CD4-positive, alpha-beta T cell treated with Interleukin-1 beta for 1 hour (primary cell): ENCODE measurements around the gene ITGBL1.

ENCODE experiments used
- DNase-seq, 2 donors: peaks; one replicate each; pipeline ENCODE4 v3.0.0-alpha.2; 2020 to 2022

The ITGBL1 gene, protein sequence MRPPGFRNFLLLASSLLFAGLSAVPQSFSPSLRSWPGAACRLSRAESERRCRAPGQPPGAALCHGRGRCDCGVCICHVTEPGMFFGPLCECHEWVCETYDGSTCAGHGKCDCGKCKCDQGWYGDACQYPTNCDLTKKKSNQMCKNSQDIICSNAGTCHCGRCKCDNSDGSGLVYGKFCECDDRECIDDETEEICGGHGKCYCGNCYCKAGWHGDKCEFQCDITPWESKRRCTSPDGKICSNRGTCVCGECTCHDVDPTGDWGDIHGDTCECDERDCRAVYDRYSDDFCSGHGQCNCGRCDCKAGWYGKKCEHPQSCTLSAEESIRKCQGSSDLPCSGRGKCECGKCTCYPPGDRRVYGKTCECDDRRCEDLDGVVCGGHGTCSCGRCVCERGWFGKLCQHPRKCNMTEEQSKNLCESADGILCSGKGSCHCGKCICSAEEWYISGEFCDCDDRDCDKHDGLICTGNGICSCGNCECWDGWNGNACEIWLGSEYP

DNA sequence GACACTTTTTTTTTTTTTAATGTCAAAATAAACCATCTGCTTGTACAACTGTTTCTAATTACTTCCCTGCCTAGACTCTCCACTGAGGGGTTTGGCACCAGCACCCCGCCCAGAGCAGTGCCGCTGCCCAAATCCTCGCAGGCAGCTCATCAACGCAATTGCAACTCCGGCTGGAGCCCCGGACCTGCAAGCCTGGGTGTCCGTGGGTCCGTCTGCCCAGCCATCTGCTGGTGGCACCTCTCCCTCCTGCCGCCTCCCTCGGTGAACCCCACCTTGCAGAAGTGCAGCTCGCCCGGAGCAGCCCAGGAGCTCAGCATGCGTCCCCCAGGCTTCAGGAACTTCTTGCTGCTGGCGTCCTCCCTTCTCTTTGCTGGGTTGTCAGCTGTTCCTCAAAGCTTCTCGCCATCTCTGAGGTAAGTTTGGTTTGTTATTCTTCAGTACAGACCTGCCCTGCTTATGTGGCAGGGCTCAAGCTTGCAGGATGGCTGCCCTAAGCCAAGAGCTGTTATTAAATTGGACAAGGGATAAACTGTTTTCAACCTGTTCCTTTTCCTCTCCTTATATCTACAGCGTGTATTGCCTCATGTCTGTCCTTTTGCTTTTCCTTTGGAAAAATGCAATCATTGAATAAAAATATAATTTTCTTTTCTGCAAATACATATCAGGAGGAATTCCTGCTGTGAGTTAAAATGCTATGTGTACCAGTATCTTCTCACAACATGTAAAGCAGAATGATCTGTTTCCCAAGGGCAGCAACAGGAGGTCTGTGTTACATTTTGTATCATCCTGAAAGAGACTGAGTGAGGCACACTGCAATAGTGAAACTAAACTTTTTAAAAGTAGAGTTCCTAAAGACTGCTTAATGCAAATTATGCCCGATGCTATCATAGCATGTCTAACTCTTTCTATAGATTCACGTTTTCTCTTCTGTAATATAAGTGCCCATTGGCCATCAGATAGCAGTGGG lies at the start of gene ITGBL1:
TSS of gene ITGBL1 (plus strand) at position 157 of the 967 bp plus-strand sequence. CDS start at position 316, 159 bp downstream.
- DNase-seq, result no peak

DNA sequence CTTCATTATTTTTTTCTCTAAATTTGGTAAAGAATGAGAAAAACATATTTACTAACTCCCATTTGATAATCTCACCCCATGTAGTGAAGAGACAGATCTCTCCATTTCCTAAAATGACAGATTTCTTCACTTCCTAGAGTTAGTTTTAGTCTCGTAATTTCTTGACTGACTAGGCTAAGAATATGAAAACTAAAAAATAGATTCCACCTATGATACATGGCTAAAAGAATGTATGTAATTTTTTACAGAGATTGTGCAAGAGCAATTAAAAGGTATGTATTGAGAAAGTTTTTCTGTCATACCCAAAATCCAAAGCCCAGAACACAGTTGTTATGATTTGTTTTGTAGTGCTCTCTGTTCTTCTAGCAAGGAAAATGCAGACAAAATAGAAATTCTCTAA lies 45.7 kb upstream of the ITGBL1 start:
- DNase-seq, result no peak

DNA sequence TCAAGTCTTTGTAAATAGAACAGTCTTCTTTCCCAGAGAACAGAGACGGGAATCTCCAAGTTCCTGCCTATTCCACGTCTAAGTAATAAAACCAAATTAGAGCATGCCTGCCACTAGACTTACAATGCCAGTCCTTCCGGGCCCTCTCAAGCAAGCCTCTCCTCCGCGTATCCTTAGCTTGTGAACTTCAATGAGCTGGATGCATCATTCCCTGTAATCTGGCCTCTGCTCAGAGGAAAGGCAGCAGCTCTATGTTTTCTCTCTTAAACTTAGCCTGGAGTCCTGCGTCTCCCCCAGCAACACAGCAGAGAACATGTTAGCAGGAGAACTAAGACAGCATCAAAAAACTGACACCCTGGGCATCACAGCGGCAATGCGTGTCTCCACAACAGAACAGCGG lies 44.3 kb upstream of the ITGBL1 start:
- no peak for DNase-seq

DNA sequence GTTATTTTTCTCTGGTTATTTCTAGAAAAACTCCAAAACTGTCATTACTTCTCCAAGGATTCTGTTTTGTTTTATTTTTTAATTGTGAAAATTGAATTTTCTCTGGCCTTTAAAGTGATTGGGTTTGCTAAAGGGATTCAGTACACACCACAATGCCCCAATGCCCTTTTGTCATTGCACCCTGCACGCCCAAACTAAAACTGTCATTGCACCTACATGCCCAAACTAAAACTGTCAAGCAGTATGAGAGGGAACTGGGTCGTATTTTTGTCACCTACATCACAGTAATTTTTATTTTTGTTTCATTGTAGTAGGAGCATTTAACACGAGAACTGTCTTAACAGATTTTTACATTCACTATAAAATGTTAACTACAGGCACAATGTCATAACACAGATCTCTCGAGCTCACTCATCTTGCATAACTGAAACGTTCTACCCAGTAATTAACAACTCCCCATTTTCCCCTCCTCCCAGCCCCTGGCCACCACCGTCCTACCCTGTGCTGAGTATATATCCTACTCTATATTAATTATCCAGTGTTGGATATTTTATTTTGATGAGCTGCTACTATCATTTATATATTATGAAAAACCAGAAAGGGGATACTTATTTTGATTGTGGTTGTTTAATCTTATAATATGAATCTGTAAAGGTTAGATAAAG lies 43.4 kb upstream of the ITGBL1 start:
- DNase-seq, result no peak

DNA sequence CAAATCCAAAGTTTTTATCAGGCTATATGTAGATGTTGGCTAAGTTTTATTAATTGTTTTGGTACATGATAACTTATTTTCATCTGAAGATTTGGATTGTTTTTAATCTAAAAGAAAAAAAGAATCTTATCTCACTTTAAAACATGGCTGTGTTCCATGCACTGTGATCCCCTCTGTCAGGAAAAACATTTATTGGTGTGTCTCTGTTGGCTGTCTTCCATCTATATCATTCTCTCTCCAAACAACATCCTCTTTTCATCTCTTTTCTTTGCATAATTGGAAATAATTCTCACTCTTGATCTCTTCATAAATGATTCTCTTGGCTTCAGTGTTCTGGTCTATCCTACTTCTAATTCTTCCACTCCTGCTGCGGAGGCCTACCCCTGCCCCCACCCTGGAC lies 40.4 kb upstream of the ITGBL1 start:
- no peak for DNase-seq

DNA sequence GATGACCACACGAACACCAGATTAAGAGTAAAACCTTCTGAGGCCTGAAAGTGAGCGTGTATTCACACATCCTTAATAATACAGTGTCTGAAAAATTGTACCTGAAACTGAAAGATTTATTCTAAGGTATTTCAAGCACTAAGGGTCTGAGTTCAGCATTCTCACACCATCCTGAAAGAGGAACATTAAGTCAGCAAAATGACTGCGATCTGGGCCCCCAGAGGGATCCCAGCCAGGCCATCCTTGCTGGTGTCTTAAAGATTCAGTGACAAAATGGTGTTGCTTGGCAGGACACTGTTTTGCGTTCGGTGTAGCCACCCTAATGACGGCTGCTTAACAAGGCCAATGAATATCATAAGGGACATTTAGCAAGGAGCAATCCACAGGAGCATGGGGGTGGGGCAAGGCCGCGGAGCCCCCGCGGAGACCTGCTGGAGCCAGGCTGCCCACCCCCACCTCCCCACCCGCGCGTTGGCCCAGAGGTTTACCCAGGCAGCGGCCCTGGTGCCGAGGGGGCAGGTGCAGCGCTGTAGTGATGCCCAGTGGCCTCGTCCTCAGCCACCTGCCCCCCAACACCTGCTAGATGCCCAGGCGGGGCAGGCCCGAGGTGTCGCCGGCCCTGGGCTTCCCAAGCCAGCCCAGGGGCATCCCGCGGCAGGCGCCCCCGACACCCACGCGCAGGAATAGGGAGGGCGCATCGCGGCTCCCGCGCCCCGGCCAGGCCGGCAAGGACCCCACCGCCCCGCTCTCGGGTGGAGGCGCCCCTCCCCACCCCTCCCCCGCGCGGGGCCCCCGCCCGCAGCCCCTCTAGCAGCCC lies 36.9 kb upstream of the ITGBL1 start:
- no peak for DNase-seq

DNA sequence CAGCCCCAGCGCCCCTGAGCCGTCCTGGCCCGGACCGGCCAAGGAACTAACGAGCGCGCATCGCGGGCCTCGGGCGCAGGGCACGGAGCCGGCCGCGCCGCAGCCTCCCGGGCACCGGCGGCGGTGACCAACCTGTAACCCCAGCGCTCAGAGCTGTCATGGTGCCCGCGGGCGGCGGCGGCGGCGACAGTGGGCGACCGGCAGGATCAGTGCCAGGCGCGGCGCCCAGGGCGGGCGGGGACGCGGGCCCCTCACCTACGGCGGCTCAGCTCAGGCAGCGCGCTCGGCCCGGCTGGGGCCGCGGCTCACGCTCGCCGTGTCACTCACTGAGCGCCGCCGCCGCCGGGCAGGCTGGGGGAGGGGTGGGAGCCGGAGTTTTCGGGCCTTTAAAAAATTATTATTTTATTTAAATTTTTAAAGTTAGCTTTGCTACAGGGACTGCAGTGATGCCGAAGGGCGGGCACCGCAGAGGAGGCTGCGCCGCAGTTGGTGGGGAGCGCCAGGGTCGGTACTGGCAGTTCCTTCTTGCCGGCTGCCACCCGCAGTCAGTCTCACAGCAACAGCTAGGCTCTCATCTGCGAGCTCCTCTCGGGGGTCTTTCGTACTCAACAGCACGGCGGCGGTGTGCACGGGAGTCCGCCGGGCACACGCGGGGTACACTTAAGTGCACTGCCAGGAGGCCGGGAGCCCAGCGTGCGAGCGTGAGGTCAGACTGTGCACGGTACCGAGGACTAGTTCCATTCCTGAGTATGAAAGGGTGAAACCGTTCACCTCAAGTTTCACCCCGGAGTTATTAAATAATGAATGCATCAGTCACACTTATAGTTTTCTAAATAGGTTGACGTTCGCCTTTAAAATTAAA lies 36.1 kb upstream of the ITGBL1 start, which contains the start of gene NALCN:
TSS of gene NALCN (minus strand) at position 328 of the 862 bp plus-strand sequence. CDS start 17,382 bp downstream, outside the sequence.
- DNase-seq, result no peak

DNA sequence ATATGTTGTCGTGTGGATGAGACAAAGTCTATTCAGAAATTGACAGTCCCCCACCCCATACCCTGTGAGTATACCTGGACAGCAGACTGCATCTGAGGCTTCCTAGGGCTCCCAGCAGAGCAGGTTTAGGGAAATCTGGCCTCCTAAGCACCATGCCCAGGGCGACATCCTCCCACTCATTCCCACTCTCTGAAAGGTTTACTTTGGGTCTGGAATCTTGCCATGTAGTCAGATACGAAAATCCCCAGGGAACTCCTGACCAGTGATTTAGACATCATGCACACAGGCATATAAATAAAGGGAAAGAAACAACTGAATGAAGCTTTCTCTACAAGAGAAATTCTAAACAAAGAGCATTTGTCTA lies 35.5 kb upstream of the ITGBL1 start:
- DNase-seq, result no peak

DNA sequence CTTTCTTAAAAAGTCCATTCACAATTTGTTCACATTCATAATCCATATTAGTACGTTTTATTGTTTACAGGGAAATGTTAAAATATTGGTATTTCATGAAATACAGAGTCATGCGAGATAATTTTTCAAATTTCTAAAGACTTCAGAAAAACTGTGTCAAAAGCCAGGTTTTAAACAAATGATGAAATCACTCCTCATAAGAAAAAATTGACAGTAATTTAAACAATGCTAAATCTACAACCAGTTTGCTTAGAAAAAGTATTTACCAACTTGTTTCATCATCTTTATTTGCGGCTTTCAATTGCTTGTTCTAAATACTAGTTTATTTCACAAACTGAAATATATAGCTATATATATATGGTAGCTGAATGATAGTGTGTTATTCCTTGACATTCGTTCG lies 35.0 kb upstream of the ITGBL1 start:
- no peak for DNase-seq

DNA sequence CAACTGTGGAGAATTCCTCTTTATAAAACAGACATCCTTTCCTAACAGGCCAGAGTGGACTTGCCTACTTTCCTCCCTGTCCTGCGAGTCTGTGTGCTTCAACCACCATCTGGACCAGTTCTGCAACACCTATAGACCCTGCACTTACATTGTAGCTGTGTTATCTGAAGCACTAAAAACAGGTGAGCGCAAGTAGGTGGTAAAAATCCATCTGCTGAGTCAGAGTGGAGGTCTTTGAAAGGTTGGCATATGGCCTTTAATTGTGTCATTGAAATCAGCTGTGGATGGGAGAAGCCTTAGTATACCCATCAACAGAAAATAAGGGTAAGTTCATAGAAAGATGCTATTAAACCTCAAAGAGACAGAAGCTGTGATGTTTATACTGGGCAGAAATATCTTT lies 28.6 kb upstream of the ITGBL1 start:
- DNase-seq, result no peak

DNA sequence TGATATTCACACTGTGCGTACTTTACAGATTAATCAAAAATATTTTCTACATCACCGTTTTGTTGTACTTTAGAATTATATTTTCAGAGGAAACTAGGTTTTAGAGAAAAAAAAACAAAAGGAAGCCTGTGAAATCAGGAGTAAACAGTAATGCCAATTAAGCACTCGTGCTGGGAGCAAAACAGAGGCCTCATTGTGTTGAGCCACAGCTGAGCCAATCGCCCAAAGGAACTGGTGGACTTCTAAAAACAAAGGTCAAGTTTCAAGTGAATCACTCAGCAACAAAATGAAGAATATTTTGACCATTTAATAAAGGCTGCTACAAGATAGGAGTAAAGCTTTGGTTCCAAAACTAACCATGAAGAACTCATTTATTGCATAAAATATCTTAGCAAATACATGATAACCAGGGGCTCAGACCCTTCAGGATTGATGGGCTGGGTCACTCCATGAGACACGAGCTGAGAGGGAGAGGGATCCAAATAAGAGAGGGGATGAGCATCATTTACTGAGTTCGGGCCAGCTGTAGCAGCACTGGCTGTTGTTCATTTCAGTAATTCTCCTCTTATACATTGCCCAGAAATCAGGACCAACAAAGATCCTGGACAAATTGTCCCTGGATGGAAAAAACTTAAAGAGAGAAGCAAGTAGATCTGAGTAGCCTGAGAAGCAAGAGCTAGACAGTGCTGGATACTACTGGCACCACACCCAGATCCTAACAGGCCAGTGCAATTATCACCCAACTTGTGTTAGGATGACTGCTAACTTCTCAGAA lies 27.9 kb upstream of the ITGBL1 start:
- no peak for DNase-seq

DNA sequence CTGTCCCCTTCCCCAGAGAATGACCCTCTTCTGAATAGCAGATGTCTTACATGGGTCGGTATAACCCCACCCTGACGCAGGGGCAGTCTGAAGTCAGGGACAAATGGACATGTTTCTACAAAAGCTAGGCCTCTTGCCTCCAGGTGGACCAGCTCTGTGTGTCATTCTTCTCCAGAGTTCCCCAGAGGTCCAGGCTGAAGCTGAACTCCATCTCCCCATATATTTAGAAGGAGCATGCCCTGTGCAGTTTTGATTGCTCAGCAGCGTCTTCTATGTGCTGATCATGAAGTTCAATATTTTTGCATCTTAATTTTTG lies 27.4 kb upstream of the ITGBL1 start:
- DNase-seq, result no peak

DNA sequence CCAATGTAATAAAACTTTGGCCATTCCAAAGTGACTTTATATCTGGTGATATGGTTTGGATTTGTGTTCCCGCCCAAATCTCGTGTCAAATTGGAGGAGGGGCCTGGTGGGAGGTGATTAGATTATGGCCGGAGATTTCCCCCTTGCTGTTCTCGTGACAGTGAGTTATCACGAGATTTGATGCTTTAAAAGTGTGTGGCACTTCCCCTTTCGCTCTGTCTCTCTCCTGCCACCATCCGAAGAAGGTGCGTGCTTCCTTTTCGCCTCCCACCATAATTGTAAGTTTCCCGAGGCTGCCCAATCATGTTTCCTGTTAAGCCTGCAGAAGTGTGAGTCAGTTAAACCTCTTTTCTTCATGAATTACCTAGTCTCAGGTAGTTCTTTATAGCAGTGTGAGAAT lies 26.9 kb upstream of the ITGBL1 start:
- no peak for DNase-seq

DNA sequence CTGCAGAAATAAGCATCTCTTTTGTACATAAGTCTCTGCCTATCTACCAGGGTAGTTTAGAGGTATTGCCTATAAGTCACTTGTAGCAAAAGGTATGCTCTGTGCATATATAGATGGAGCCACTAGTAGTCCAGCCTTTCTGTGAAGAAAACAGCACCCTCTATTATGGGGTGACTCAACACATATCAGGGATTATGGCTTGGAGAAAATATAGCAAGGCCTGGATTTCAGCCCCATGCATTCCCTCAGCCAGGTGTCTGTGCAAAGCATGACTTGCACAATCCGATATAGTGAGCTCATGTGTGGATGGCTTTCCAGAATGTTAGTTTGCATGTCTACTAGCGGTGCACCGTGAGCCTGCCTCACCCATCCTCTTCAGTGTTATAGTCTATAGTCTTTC lies 22.7 kb upstream of the ITGBL1 start:
- DNase-seq, result no peak

DNA sequence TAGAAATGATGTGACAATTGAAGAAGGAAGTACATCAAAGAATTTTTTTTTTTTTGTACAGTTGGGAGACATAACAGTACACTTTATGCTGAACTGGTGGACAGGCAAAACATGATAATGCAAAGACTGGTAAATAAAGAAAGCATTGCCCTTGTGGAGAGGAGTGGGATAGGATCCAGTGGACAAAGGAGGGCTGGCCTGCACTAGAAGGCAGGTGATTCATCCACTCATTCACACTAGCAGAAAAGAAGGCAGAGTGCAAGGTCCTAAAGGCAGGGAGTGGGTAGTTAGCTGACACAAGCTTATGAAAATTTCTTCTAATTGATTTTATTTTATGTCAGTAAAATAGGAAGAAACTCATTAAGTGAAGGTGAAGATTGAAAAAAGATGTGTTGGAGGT lies 18.6 kb upstream of the ITGBL1 start:
- DNase-seq, result no peak

DNA sequence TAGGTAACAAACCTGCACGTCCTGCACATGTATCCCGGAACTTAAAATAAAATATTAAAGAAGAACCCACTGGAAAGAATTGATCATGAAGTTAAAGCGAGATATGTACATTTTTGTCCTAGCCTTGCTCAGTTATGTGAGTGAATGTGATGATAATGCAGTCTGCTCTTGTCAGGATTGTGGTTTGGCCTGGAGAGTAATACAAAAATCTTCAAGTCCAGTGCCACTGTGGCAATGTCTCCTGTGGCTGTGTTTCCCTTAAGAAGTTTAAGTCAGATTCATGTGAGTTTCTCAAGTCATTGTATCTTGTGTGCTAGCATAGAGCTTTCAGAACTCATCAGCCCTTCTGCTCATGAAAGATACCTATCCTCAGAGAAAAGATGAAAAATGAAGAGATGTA lies 18.0 kb upstream of the ITGBL1 start:
- no peak for DNase-seq

DNA sequence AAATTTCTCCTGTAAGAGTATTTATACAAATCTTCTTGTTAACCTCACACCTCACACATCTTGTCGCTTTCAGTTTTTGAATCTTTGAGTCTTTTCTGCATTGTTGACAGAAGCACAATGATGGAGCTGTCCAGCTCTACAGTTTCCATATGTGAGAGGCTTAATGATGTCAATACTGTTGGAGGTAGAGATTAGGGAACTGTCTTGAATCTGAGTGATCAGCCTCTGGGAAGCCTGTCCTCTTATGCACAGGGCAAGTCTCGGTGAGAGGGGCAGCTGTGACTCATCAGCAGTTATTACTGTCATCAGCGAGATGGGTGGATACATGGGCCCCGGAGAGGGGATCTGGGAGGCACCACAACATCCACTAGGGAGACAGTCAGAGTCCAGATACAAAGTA lies 4.6 kb upstream of the ITGBL1 start:
- DNase-seq, result no peak

DNA sequence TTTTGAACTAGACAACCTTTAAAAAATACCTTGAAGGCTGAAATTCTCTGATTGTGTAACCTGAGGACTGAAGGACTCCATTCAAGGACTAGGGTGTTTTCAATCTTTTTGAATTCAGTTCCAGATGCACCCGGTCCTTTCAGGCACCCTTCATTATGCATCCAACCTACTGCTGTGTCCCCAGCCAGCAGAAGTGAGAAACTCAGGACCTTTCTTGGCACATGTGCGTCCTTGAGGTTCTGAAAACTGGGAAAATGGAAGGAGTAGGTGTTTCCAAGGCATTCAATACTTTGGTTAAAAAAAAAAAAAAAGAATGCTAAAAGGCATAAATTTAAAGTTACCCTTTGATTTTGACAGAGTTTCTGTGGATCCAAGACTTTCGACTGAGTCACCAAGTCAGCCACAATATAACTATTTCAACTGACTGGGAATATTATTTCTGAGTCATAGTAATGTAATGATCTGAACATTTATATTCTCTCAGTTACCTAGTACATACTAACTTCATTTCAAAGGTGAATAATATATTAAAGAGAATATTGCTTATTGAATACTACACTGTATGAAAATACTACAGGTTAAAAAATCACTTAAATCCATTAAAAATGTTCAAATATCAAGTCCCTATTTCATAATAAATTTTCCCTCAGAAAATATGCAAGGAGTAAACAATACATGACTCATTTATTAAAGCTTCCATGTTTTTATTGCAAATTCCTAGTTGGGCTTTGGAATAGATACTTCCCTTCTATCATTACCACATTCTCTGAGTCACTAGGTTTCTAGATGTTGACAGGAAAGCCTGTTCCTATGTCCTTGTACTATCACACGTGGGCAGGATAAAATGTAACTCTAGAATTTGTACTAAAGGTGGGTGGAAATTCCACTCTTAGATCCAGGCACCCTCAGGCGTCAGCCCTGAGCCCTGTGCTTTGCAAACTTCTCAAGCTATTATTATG lies 2.4 kb upstream of the ITGBL1 start:
- DNase-seq, result no peak

DNA sequence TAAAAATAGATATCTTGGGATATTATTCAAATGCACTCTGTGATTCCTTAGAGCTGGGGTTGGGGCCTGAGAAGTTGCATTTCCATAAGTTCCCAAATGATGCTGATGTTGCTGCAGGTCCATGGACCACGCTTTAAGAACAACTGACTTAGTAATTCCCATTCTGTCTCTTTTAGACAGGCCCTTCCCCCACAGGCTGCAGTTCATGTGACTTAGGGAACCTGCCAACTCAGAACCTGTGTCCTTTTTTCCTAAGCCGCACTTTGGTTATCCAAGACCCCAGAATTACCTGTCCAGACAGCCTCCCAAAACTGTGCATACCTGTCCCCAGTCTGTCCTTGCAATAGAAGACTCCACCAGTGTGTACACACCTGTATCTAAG lies 1.7 kb upstream of the ITGBL1 start:
- no peak for DNase-seq
